IPS DF 6.9 (cell line): ENCODE results near the gene CYP2W1.
"Not testable (repeated sequence)": the region's sequence is repeated elsewhere in the genome, so short reads cannot be mapped to it uniquely, and the experiment has no call there.

Experiments used
- DNase-seq: peaks from one replicate; pipeline ENCODE4 v3.0.0-alpha.2; 2013; ENCODE audit warnings: low read depth, low spot score
- H3K27ac ChIP-seq: one replicate; pipeline ENCODE4 v1.5.1; 2013; ENCODE audit warnings: low read length, control low read depth
- H3K27me3 ChIP-seq: 2 replicates; pipeline ENCODE4 v1.6.1; 2013; ENCODE audit warnings: mild to moderate bottlenecking, low read length; ENCODE audit not compliant: control insufficient read depth, insufficient read depth
- H3K36me3 ChIP-seq: 2 replicates; pipeline ENCODE4 v1.6.1; 2013; ENCODE audit warnings: low read length; ENCODE audit not compliant: control insufficient read depth, insufficient read depth
- H3K4me1 ChIP-seq: 2 replicates; pipeline ENCODE4 v1.6.1; 2013; ENCODE audit warnings: low read length; ENCODE audit not compliant: control insufficient read depth, insufficient read depth
- H3K4me3 ChIP-seq: 2 replicates; pipeline ENCODE4 v1.5.1; 2013; ENCODE audit warnings: mild to moderate bottlenecking, low read length
- H3K9me3 ChIP-seq: 2 replicates; pipeline ENCODE4 v1.6.1; 2013; ENCODE audit warnings: low read length, inconsistent platforms; ENCODE audit not compliant: control insufficient read depth, insufficient read depth
- whole genome bisulfite sequencing: extraction: QIAGEN DNeasy Blood & Tissue Kit; methylation state at CpG from one replicate; pipeline ENCODE4 v1.1.7; 2013; ENCODE audit warnings: mixed read lengths, missing lambda C conversion rate; ENCODE audit not compliant: insufficient read length, insufficient coverage; 5-methylcytosine and 5-hydroxymethylcytosine counted together

The CYP2W1 gene

DNA sequence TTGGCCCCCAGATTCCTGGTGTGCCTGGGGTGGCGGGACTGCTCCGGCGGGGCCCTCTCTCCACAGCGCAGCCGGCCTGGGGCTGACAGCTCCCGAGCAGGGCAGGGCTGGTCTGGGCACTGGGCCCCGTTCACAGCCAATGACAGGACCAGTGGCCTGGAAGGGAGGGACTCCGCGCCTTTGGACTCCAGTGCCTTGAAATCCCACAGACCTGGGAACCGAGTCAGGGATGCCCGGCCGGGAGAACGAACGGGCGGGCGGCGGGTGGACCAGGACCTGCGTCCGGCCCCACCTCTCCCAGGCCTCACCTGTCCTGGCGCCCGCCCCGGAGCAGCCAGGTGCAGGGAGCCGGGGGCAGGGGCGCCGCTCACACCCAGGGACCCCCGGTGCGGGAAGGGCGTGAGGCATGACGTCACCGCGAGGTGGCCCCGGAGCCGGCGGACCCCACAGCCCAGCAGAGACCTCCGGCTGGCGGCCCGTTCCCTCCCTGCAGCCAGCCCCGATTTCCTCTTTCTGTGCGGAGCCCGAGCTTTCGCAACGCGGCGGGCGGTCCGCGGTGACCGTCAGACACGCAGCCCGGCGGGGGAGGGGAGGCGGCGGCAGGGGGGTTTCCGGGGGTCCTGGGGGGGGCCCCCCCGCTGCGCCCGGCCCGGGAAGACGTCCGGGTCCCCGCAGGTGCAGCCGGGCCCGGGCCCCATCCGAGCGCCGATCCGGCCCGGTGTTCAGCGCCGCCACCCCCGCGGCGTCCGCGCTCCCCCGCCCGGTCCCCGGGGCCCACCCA, 29.2 kb upstream of the CYP2W1 start:
- peaks cover 2% of the 10 kb centered on the region; the same call in 1 of the 2 replicates for H3K27me3 ChIP-seq
- H3K4me3 ChIP-seq, result peak overlapping the region; percentile 26; the same call in 1 of the 2 replicates
- no peaks in the 10 kb centered on the region for H3K36me3 ChIP-seq
- peaks cover 10% of the 10 kb centered on the region for H3K4me1 ChIP-seq
- DNase-seq, result no peak
- H3K27ac ChIP-seq, result no peak overlapping the region
- WGBS, result no CpG with 5 or more reads among the region's 78 CpGs
- H3K9me3 ChIP-seq, result no peaks in the 10 kb centered on the region

DNA sequence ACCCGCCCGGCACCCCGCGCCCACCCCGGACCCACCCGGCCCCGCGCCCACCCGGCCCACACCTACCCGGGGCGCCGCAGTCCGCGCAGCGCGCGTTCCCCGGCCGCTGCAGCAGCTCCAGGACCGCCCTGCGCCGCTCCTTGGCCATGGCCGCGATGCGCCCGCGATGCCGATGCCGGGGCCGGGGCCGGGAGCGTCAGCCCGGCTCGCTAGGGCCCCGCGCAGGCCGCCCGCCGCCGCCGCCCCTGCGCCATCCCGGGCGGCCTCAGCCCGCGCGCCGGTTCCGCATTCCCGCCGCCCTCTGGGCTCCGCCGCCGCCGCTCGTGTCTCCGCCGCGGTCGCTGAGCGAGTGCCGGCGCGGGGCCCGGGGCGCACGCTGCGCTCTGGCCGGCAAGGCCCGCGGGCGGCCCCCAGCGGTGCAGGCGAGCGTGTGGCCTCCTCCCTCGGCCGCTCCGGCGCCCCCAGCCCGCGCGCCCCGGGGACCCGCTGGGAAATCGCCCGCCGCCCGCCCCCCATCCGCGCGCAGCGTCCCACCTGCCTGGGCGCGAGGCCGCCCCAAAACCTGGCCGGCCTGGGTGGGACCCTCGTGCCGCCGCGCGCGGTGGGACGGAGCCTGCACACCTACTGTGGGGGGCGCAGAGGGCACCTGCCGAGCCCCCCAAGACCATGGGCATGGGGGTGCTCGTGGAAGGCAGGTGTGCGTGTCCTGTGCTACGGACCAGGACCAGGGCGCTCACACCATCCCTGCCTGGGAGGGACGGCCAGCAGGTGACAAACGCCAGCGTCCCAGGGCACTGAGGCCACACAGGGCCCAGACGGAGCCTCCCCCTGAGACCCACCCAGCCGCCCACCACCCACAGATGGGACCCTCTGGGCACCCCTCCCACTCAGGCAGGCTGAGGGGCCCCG, 28.4 kb upstream of the CYP2W1 start, which contains the start of gene ADAP1:
Gene ADAP1 (minus strand): TSS at position 351 of the 909 bp plus-strand sequence. CDS start 203 bp downstream, at position 148.
- peaks cover 4% of the 10 kb centered on the region; the same call in 1 of the 2 replicates for H3K4me1 ChIP-seq
- H3K27ac ChIP-seq, result no peak within 1 kb of the TSS
- peak within 1 kb of the TSS; percentile 26; the same call in 1 of the 2 replicates for H3K4me3 ChIP-seq
- no peaks in the 10 kb centered on the region for H3K36me3 ChIP-seq
- no CpG with 5 or more reads among the region's 115 CpGs for WGBS
- peaks cover 2% of the 10 kb centered on the region; the same call in 1 of the 2 replicates for H3K27me3 ChIP-seq
- no peak for DNase-seq
- H3K9me3 ChIP-seq, result no peaks in the 10 kb centered on the region

DNA sequence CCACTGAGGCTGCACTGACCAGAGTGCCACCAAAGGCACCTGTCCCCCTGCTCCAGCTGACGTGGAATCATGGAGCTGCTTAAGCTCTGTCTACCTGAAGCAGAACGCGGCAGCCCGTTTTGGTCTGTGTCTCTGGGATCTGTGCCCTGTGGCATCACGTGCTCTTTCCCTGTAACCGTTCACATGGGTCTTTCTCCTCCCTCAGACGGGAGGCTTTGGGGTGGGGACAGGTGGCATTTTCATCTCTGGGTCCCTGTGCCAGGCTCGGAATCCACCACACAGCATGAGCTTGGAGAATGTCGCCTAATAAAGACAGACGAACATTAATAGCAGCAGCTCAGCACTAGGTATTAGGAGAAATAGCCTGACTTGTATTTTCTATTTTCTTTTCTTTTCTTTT, 26.9 kb upstream of the CYP2W1 start:
- no peak for DNase-seq
- Histone ChIP-seq H3K4me3 (no peak overlapping the region), H3K27me3 (peaks cover 2% of the 10 kb centered on the region; the same call in 1 of the 2 replicates), H3K36me3 (no peaks in the 10 kb centered on the region), H3K9me3 (no peaks in the 10 kb centered on the region), H3K4me1 (peaks cover 4% of the 10 kb centered on the region; the same call in 1 of the 2 replicates), H3K27ac (no peak overlapping the region)
- WGBS, result no CpG with 5 or more reads among the region's 10 CpGs

DNA sequence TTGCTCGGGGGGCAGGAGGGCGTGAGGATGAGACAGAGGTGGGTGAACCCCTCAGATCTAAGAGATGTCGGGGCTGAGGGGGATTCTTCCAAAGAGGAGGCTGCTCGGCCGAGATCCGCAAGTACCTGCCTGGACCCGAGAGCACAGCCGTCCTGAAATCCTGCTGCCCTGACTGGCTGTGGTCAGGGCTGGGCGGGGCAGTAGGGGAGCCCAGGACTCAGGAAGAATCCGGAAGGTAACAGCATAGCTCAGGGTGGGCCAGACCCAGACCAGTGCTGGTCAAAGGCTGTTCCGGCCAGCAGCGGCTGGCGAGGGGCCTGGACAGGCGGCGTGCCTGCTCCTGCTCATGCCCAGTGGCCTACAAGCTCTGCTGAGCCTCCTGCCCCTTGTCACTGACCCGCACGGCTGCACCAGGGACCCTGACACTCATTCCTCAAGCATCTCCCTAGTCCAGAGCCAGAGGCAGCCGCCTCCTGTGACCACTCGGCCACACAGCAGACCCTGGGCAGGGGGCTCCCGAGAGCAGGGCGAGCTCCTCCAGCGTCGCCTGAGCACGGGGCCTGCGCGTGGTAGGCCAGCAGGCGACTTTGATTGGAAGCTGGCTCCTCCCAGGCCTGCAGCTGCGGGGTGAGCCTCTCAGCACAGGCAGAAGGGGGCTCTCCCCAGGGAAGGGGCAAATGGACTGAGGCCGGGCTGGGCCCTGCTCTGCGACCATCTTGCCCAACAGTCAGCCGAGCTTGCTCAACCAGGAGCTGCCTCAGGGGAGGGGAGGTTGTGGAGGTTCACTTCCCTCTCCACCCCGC, 25.4 kb upstream of the CYP2W1 start:
- peaks cover 2% of the 10 kb centered on the region; the same call in 1 of the 2 replicates for H3K27me3 ChIP-seq
- H3K9me3 ChIP-seq, result no peaks in the 10 kb centered on the region
- H3K4me1 ChIP-seq, result peaks cover 4% of the 10 kb centered on the region; the same call in 1 of the 2 replicates
- no CpG with 5 or more reads among the region's 32 CpGs for WGBS
- DNase-seq, result no peak
- H3K27ac ChIP-seq, result no peak overlapping the region
- no peak overlapping the region for H3K4me3 ChIP-seq
- H3K36me3 ChIP-seq, result no peaks in the 10 kb centered on the region

DNA sequence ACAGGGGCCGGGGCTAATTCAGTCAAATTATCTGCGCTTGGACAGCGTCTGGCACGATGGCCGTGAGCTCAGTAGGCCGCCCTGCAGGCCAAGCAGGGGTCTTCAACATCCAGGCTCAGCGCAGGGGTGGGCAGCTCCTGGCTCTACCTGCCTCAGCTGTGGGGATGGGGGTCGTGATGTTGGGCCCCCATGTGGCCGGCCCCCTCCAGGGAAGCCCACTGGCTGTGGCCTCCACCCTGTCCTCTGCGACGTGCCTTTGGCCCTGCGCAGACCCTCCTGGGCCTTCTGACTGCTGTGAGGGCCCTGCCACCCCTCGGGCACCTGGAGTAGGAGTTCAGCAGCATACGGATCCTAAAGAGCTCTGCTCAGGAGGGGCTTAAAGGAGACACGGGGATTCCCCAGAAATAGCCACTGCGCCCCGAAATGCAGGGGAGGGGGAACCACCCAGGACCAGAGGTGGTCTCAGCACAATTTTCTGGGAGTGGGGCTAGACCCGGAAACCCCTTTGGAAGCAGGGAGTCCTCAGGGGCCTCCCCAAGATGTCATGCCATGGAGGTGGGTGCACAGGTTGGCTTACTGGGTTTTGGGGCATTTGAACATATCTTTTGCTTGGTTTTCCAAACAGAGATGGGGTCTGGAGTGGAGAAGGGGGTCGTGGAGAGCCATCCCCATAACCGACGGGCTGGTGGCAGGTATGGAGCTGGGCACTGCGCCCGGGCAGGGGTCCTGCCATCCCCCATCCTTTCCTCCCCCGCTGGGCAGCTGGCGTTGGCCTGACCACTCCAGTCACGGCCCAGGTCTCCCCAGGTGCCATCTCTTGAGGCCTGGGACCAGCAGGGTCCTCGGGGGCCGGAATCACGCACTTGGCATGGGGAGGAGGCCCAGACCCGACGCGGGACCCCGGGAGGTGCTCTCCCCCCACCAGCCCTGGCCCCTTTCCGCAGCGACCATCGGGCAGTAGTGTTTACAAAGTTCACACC, 24.5 kb upstream of the CYP2W1 start:
- no peaks in the 10 kb centered on the region for H3K9me3 ChIP-seq
- H3K27me3 ChIP-seq, result peaks cover 2% of the 10 kb centered on the region; the same call in 1 of the 2 replicates
- H3K27ac ChIP-seq, result no peak overlapping the region
- WGBS, result no CpG with 5 or more reads among the region's 36 CpGs
- no peak overlapping the region for H3K4me3 ChIP-seq
- peaks cover 6% of the 10 kb centered on the region; the same call in 1 of the 2 replicates for H3K4me1 ChIP-seq
- DNase-seq, result no peak
- no peaks in the 10 kb centered on the region for H3K36me3 ChIP-seq

DNA sequence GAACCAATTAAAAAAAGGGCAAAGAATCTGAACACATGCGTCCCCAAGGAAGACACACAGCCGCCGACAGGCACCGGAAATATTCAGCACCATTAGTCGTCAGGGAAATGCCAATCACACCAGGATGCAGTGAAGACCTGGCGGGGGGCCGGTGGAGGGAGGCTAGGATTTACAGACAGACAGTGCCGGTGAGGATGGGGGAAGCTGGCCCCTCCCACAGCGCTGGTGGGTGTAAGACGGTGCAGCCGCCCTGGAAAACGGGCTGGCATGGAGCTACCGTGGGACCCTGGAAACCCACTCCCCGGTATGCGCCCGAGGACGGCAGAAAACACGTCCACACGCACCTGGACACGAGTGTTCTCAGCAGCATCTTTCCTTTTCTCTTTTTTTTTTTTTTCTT, 23.7 kb upstream of the CYP2W1 start:
- Histone ChIP-seq H3K36me3 (no peaks in the 10 kb centered on the region), H3K27ac (no peak overlapping the region), H3K4me3 (no peak overlapping the region), H3K27me3 (peaks cover 2% of the 10 kb centered on the region; the same call in 1 of the 2 replicates), H3K9me3 (no peaks in the 10 kb centered on the region), H3K4me1 (peaks cover 6% of the 10 kb centered on the region; the same call in 1 of the 2 replicates)
- DNase-seq, result no peak
- WGBS, result no CpG with 5 or more reads among the region's 20 CpGs

DNA sequence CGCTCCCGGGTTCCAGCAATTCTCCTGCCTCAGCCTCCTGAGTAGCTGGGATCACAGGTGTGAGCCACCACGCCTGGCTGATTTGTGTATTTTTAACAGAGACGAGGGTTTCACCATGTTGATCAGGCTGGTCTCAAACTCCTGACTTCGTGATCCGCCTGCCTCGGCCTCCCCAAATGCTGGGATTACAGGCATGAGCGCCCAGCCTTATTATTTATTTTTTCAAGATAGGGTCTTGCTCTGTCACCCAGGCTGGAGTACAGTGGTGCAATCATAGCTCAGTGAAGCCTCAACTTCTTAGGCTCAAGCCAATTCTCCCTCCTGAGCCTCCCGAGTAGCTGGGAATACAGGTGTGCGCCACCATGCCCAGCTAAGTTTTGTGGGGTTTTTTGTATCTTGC, 23.2 kb upstream of the CYP2W1 start:
- H3K4me3 ChIP-seq, H3K4me1 ChIP-seq, DNase-seq, H3K9me3 ChIP-seq, H3K36me3 ChIP-seq, H3K27ac ChIP-seq, H3K27me3 ChIP-seq: not testable (repeated sequence)
- no CpG with 5 or more reads among the region's 10 CpGs for WGBS

DNA sequence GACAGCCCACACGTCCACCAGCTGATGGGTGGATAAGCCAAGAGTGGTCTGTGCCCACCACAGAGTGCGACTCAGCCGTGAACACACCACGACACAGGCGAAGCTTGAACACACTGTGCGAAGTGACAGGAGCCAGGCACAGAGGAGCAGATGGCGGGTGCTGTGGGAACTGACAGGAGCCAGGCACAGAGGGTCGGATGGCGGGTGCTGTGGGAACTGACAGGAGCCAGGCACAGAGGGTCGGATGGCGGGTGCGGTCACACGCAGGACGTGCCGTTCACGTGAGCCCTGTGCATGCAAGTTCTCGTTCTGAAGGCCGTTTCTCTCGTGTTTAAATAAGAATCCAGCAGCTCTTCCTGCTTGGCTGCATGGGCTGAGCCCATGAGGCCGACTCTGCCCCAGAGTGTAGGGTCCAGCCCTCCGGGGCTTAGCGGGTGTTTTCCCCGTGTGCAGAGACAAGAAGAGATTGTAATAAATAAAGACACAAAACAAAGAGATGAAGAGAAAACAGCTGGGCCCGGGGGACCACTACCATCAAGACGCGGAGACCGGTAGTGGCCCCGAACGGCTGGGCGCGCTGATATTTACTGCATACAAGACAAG, 22.6 kb upstream of the CYP2W1 start:
- DNase-seq, result no peak
- WGBS, result no CpG with 5 or more reads among the region's 31 CpGs
- Histone ChIP-seq H3K4me3 (no peak overlapping the region), H3K27me3 (peaks cover 2% of the 10 kb centered on the region; the same call in 1 of the 2 replicates), H3K27ac (no peak overlapping the region), H3K4me1 (peaks cover 4% of the 10 kb centered on the region; the same call in 1 of the 2 replicates), H3K9me3 (no peaks in the 10 kb centered on the region), H3K36me3 (no peaks in the 10 kb centered on the region)

DNA sequence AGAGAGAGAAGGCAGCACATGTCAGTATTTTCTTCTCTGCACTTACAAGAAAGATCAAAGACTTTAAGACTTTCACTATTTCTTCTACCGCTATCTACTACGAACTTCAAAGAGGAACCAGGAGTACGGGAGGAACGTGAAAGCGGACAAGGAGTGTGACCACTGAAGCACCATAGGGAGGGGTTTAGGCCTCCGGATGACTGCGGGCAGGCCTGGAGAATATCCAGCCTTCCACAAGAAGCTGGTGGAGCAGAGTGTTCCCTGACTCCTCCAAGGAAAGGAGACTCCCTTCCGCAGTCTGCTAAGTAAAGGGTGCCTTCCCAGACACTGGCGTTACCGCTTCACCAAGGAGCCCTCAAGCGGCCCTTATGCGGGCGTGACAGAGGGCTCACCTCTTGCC, 22.0 kb upstream of the CYP2W1 start:
- no CpG with 5 or more reads among the region's 13 CpGs for WGBS
- H3K27me3 ChIP-seq, H3K27ac ChIP-seq, H3K9me3 ChIP-seq, DNase-seq, H3K4me1 ChIP-seq, H3K4me3 ChIP-seq, H3K36me3 ChIP-seq: not testable (repeated sequence)
